ENCODE data around the gene RAG2.

Gene RAG2

DNA sequence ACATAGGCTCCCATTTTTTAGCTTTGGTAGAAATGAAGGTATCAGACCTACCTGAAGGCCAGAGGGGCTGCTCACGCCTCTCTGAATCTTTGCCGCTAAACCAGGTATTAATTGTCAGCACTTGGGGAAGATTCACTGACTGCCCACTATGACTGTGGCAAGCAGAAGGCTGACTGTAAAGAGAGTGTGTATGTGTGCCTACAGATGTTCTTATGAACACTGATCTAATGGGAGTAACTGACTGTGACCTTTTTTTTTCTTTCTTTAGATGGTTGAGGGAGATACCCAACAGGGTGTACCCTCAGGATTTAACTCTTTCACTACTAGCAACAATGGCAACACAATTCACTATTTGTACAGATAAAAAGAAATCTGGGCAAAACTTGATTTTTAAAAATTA is at the start of gene RAG2:
TSS of gene RAG2 (minus strand) at position 186 of the 400 bp plus-strand sequence. CDS start 4,068 bp downstream, outside the sequence.
- no peak for DNase-seq (ENCODE audit: low read depth, low spot score)
- no peak within 1 kb of the TSS for H3K4me3 ChIP-seq (ENCODE audit: low read depth, low read length)
- CTCF ChIA-PET: interaction anchor here (1.1 kb wide), 1 partner anchor 33 kb away, joined by 4 read pairs; no protein-coding TSS in a partner anchor
- POLR2A ChIA-PET: no interaction called here
- TF ChIP-seq, protein P1, sequence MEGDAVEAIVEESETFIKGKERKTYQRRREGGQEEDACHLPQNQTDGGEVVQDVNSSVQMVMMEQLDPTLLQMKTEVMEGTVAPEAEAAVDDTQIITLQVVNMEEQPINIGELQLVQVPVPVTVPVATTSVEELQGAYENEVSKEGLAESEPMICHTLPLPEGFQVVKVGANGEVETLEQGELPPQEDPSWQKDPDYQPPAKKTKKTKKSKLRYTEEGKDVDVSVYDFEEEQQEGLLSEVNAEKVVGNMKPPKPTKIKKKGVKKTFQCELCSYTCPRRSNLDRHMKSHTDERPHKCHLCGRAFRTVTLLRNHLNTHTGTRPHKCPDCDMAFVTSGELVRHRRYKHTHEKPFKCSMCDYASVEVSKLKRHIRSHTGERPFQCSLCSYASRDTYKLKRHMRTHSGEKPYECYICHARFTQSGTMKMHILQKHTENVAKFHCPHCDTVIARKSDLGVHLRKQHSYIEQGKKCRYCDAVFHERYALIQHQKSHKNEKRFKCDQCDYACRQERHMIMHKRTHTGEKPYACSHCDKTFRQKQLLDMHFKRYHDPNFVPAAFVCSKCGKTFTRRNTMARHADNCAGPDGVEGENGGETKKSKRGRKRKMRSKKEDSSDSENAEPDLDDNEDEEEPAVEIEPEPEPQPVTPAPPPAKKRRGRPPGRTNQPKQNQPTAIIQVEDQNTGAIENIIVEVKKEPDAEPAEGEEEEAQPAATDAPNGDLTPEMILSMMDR (IDR thresholded peaks at IDR 0.05; ENCODE audit: insufficient read depth, low read length, missing control alignments): no peak

DNA sequence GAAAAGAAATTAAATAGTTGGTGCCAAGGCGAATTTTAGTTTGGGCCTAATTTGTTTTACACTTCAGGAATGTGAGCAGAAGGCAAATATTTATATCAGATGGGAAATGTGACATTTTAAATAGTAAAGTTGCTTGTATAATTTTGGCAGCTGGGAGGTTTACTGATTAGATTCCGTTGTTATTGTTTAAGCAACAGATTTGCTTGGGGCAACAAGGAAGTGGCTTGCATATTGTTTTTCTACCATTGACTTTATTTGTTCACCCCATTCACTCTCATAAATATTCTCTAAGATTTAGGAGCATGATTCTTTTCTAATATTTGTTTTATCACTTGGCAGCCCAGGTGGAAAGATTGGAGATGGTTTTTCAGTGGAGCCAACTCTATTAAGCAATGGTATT is 40.5 kb upstream of the RAG2 start:
- H3K4me3 ChIP-seq (ENCODE audit: low read depth, low read length): no peak overlapping the region
- TF ChIP-seq, protein P1 (IDR thresholded peaks at IDR 0.05; ENCODE audit: insufficient read depth, low read length, missing control alignments): no peak
- no peak for DNase-seq (ENCODE audit: low read depth, low spot score)
- ChIA-PET POLR2A (no interaction called here), CTCF (no interaction called here)

DNA sequence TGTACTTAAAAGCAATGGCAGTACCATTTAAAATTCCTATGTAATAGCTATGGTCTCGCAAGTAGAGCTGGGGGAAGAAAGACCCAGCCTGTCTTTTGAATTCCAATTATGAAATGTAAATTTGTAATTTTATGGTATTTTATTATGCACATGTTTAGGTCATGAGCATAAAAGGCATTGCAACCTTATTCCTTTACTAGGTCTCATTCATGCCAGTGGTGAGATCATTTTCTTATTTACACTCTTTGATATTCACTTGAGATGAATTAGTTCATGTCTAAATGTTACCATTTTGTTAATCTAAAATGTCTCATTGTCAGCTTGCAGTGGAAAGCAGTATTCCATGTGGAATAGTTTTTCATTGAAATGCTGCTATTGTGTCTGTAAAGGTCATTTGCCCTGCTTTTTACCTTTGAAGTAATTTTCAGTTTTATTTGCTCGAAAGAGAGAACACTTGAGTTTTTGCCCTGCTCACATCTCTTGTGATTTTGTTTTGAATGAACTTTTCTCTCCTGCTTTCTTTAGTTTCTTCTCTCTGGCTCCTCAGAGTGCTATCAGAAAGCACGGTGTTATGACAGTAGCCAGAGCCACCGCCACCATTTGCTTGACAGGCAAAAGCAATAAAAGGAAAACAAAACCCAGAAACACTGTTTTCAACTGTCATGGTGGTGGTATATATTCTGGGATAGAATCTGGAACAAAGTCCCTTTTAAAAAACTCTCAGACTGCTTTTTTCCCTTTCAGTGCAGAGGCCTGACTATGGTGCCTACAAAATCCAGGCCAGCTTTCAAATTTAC is 37.2 kb upstream of the RAG2 start:
- ChIA-PET POLR2A (no interaction called here), CTCF (interaction anchor here (0.7 to 0.8 kb wide), 2 partner anchors 12 to 37 kb away, joined by 3 read pairs; no protein-coding TSS in a partner anchor)
- H3K4me3 ChIP-seq (ENCODE audit: low read depth, low read length): no peak overlapping the region
- no peak for DNase-seq (ENCODE audit: low read depth, low spot score)
- TF ChIP-seq, protein P1 (IDR thresholded peaks at IDR 0.05; ENCODE audit: insufficient read depth, low read length, missing control alignments): no peak

DNA sequence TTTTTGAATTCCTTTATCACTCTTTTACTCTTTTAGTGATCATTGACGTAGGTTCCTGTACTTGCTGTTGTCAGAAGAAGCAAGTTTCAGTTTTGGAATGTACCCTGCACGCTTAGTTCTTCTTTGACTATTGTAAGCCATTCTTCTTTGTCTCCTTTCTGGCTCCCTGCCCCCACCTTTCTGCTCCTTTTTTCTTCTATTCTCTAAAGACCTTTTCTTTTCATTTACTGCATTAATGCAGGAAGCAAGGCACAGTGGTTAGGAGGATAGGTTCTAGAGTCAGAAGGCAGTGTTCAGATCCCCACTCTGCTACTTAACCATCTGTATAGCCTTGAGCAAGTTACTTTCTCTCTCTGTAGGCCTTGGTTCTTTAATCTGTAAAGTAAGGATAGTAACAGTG is 33.7 kb upstream of the RAG2 start:
- TF ChIP-seq, protein P1 (IDR thresholded peaks at IDR 0.05; ENCODE audit: insufficient read depth, low read length, missing control alignments): no peak
- ChIA-PET POLR2A (no interaction called here), CTCF (no interaction called here)

DNA sequence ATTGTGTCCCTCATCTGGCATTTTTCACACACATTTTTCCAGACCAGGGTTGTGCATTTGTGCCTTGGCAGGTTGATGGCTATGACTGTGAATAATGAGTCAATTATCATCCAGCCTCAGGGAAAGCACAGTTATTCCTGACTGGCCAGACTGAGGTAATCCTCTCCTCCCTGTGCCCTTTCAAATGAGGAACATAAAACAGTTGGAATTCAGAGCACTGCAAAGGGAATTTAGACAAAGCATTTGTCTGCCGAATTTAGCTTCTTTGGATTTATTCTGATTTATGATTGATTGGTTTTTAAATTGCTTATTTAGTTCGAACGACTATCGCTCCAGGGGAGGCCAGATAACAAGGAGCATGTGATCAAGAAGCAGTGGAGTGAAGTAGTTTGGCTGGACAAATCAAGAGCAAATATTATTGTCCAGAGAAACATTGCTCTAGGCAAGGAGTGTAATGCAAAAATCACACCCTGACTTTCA is 30.8 kb upstream of the RAG2 start:
- CTCF ChIA-PET: interaction anchor here (1.9 kb wide), 1 partner anchor 66 kb away, joined by 9 read pairs; no protein-coding TSS in a partner anchor
- no peak for DNase-seq (ENCODE audit: low read depth, low spot score)
- TF ChIP-seq, protein P1 (IDR thresholded peaks at IDR 0.05; ENCODE audit: insufficient read depth, low read length, missing control alignments): no peak
- H3K4me3 ChIP-seq (ENCODE audit: low read depth, low read length): no peak overlapping the region
- POLR2A ChIA-PET: no interaction called here

More for the DNA sequence above, 33.7 kb upstream of the RAG2 start:
- no peak overlapping the region for H3K4me3 ChIP-seq (ENCODE audit: low read depth, low read length)
- DNase-seq (ENCODE audit: low read depth, low spot score): no peak

DNA sequence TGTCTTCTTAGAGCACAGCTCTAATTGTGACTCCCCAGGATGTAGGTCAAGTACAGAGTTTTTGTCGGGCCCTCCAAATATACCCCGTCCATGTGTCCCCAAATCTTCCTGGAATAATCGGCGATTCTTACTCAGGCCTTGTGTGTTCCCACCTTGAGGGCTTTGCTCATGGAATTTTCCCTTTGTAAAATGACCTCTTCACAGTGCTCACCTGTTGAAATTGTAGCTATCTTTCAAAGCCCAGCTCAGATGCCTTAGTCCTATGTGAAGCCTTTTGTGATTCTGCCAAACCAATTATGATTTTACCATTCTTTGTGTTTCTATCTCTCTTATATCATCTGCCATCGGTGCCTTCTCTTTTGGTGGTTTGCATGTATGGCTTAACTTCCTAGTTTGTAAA is 30.1 kb upstream of the RAG2 start:
- ChIA-PET POLR2A (no interaction called here), CTCF (interaction anchor here (1.9 kb wide), 1 partner anchor 65 kb away, joined by 9 read pairs; no protein-coding TSS in a partner anchor)
- no peak for DNase-seq (ENCODE audit: low read depth, low spot score)
- no peak overlapping the region for H3K4me3 ChIP-seq (ENCODE audit: low read depth, low read length)
- TF ChIP-seq, protein P1 (IDR thresholded peaks at IDR 0.05; ENCODE audit: insufficient read depth, low read length, missing control alignments): no peak
